Stimulated activated CD4-positive, alpha-beta T cell treated with anti-CD3 and anti-CD28 coated beads, Interleukin-15, amount 100 ng/mL, for 1 hour (primary cell): ENCODE data around the gene PIM1.
A peak's percentile ranks its signal among the peaks of the same experiment; 100 is the strongest.
"Not testable (repeated sequence)": the region's sequence is repeated elsewhere in the genome, so short reads cannot be mapped to it uniquely, and the experiment has no call there.

Source experiments
- DNase-seq, 2 donors: peaks; one replicate each; pipeline ENCODE4 v3.0.0-alpha.2; 2020; ENCODE audit warnings: low read depth in 1 of 2, low spot score in 1 of 2

The PIM1 gene

DNA sequence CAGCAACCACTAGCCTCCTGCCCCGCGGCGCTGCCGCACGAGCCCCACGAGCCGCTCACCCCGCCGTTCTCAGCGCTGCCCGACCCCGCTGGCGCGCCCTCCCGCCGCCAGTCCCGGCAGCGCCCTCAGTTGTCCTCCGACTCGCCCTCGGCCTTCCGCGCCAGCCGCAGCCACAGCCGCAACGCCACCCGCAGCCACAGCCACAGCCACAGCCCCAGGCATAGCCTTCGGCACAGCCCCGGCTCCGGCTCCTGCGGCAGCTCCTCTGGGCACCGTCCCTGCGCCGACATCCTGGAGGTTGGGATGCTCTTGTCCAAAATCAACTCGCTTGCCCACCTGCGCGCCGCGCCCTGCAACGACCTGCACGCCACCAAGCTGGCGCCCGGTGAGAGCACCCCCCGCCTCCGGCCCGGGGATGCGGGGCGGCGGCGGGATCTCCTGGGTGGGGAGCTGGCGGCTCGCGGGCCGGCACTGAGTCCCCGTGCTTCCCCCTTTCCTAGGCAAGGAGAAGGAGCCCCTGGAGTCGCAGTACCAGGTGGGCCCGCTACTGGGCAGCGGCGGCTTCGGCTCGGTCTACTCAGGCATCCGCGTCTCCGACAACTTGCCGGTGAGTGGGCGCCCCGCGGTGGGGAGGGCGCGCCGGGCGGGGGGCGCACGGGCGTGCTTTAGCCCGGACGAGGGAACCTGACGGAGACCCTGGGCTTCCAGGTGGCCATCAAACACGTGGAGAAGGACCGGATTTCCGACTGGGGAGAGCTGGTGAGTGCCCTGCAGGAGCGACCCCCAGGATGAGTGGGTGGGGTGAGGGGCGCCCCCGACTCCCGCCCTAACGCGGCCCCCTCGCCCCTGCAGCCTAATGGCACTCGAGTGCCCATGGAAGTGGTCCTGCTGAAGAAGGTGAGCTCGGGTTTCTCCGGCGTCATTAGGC is 585 bp downstream of the PIM1 start:
- peak in 1 of 2 donors; percentile 20 for DNase-seq

DNA sequence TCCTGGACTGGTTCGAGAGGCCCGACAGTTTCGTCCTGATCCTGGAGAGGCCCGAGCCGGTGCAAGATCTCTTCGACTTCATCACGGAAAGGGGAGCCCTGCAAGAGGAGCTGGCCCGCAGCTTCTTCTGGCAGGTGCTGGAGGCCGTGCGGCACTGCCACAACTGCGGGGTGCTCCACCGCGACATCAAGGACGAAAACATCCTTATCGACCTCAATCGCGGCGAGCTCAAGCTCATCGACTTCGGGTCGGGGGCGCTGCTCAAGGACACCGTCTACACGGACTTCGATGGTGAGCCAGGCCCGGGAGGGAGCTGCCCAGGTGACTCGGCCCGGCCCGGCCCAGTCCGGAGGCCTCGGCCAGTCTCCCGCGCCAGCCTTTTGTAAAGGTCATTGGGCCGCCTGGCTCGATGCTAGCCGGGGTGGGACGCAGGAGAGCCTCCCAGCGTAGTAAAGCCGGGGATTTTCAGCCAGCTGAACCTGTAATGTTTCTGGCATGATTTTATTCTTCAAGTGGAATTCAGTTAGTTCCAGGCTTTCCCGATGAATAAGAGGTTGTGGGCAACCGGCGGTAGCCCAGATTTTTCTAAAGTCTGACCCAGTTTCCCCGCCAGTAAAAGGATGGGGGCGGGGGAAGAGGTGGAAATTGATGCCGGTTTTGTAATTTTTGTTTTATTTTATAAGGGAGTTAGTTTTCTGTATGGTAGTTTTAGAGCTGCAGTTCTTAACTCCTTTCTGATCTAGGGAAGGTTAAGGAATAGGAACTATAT is 1.4 kb downstream of the PIM1 start:
- DNase-seq: no peak

DNA sequence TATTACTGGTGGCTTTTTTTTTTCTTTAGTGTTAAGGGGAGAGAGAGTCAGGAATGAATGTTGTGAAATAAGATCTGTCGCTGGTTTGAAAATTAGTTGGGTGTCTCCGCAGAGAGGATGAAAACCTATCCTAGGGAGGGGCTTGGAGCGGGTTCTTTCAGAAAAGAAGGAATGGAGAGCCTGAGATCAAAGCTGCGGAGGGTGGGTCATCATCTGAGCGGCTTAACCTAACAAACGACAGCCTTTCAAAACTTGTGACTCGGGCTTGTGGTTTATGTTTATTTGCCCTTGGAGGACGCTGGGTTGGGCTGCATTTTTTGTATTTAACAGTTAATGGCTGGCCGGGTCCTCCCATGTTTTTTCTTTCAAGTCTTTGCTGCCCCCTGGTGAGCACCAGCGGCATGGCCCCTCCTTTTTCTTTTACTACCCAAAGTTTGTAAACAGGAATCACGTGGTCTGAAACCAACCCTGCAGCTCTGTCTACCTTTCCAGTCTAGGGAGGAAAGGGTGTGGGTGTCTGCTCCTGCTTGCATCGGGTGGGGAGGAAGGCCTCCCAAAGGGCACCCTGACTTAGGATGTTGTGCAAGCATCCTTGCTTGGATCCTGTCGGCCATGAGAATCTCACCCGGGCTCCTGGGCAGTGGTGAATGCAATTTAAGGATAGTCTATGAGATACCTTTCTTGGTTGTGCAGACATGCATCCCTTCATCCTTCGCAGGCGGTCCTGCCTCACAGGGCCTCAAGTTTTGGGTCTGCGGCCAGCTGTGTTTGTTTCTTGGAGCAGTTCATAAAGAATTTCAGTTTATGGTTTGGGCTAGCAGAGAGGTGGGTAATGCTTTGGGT is 2.2 kb downstream of the PIM1 start:
- peak; percentile 71 to 84 for DNase-seq

DNA sequence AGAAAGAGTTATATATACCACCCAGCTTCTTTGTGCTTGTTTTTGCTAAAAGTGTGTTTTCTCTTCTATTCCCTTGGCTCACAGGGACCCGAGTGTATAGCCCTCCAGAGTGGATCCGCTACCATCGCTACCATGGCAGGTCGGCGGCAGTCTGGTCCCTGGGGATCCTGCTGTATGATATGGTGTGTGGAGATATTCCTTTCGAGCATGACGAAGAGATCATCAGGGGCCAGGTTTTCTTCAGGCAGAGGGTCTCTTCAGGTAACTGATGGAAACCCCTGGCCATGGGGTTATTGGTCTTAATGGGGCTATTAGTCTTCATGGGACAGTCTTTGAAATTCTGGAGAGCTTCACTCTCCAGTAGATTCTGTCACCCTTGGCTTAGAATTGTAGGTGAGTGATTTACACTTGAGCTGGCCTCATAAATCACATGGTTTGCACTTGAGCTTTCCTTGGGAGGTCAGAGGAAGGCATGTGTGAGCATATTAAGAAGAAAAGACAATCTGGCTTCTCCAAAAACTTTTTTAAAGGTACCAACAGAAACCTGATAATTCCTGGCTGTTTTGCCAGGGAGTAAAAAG is 3.0 kb downstream of the PIM1 start:
- DNase-seq: no peak

DNA sequence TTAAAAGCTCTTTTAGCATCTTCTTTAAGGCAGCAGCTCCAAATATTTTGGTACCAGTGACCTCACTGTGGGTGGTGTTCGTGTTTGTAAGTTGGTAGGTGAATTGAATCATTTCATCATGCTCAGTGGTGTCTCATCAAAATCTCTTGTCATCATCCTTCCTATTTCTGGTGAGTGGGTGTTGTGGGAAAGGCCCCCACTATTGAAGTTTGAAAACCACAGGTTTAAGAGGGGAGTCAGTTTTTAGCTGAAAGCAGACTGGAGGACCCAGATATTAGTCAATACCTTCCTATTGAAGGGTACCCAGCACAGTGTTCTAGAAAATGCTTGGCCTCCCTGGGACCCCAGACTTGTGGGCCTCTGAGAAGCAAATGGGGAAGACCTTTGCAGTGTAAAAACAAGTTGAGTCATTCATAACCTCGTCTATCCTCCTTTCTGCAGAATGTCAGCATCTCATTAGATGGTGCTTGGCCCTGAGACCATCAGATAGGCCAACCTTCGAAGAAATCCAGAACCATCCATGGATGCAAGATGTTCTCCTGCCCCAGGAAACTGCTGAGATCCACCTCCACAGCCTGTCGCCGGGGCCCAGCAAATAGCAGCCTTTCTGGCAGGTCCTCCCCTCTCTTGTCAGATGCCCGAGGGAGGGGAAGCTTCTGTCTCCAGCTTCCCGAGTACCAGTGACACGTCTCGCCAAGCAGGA is 3.7 kb downstream of the PIM1 start:
- no peak for DNase-seq

DNA sequence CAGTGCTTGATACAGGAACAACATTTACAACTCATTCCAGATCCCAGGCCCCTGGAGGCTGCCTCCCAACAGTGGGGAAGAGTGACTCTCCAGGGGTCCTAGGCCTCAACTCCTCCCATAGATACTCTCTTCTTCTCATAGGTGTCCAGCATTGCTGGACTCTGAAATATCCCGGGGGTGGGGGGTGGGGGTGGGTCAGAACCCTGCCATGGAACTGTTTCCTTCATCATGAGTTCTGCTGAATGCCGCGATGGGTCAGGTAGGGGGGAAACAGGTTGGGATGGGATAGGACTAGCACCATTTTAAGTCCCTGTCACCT is 4.2 kb downstream of the PIM1 start:
- DNase-seq: no peak

DNA sequence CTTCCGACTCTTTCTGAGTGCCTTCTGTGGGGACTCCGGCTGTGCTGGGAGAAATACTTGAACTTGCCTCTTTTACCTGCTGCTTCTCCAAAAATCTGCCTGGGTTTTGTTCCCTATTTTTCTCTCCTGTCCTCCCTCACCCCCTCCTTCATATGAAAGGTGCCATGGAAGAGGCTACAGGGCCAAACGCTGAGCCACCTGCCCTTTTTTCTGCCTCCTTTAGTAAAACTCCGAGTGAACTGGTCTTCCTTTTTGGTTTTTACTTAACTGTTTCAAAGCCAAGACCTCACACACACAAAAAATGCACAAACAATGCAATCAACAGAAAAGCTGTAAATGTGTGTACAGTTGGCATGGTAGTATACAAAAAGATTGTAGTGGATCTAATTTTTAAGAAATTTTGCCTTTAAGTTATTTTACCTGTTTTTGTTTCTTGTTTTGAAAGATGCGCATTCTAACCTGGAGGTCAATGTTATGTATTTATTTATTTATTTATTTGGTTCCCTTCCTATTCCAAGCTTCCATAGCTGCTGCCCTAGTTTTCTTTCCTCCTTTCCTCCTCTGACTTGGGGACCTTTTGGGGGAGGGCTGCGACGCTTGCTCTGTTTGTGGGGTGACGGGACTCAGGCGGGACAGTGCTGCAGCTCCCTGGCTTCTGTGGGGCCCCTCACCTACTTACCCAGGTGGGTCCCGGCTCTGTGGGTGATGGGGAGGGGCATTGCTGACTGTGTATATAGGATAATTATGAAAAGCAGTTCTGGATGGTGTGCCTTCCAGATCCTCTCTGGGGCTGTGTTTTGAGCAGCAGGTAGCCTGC is 4.8 kb downstream of the PIM1 start:
- DNase-seq: no peak

DNA sequence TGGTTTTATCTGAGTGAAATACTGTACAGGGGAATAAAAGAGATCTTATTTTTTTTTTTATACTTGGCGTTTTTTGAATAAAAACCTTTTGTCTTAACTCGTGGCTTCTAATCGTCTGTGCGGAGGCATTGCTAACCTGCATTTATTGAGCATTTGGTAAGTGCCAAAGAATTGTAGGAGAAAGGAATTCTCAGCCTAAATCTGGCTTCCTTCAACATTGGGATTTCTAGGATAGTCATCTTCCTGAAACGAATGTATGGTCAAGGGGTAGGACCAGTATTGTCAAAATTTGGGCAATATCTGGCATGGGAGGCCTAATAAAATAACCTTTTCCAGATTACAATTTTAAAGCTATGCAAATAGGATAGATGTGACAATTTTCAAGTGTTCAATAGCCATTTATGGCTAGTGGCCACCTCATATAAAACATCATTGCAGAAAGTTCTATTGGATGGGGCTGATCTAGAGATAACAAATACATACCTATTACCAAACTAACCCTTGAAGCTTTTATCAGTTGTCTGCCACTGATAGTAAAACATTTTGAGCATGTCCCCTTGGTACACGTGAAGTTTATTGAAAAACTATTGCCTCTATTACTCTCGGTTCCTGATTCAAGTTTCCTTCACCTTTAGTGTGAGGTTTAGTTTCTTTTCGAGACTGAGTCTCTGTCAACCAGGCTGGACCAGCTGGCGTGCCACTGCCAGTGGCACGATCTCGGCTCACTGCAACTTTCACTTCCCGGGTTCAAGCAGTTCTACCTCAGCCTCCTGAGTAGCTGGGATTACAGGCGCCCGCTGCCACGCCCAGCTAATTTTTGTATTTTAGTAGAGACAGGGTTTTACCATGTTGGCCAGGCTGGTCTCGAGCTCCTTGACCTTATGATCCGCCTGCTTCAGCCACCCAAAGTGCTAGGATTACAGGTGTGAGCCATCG is 5.6 kb downstream of the PIM1 start:
- no peak for DNase-seq

DNA sequence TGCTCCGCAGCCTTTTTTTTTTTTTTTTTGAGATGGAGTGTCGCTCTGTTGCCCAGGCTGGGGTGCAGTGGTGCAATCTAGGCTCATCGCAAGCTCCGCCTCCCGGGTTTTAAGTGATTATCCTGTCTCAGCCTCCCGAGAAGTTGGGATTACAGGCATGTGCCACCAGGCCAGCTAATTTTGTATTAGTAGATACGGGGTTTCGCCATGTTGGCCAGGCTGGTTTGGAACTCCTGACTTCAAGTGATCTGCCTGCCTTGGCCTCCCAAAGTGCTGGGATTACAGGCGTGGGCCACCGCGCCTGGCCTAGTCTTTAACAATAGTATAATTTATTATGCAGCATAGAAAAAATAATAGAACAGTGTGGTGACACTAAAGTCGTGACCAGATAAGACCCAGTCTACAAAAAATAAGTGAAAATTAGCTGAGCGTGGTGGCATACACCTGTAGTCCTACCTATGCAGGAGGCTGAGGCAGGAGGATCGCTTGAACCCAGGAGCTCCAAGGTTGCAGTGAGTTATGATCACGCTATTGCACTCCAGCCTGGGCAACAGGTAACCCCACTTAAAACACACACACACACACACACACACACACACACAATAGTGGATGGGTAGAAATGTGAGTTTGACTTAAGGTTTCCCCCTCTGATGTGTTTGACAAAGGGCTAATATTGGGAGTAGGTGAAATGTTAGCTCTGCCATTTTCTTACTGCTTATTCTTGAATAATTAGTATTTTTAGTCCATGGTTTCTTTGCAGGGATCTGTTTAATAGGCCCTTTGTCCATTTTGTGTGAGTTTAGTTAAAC is 6.5 kb downstream of the PIM1 start:
- no peak for DNase-seq

DNA sequence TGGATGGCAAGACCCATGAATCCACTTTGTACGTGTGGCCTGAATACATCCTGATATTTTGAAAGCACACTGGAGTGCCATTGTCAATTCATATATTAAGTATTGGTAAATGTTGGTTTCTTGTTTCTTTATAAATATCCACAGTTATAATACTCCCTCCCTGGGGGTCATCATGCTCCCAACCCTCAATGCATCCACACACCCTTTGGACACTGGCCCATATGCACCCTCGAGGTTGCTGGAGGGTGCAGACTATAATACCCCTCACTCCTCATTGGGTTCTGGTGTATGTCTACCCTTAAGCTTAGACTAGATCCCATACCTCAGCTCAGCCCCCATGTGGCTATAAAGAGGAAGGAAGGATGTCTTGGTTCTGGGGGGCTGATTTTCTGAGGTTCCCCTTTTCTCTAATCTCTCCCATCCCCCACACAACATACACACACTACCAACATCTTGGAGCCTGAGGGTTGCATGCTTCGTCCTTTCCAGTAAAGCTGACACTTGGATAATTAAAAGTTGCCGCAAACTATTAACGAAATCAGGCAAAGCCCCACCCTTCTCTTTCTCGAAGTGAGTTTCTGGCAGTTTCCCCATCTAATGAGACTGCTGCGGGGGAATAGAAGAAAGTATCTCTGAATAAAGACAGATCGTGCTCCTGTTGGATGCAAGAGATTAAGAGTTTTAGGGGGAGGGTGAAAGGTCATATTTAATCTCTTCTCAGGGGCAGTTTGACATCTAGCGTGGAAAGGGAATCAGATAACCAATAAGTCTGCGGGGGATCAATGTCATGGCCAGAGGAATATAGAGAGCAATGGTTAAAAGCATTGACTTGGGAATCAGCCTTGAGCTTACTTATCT is 7.4 kb downstream of the PIM1 start:
- DNase-seq: no peak

DNA sequence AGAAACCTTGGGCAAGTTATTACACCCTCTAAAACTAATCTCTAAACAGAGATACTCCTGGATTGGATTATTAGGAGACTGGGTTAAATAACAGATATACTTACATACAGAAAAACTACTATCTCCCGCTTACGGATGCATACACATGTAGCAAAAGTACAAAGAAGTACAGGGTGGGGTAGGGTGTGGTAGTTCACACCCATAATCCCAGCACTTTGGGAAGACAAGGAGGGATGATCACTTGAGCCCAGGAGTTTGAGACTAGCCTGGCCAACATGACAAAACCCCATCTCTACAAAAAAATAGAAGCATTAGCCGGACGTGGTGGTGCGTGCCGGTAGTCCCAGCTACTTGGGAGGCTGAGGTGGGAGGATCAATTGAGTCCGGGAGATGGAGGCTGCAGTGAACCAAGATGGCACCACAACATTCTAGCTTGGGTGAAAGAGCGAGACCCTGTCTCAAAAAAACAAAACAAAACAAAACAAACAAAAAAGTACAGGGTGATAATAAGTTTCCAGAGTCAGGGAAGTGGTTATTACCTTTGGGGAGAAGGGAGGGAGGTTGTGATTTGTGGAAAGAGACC is 8.1 kb downstream of the PIM1 start:
- no peak for DNase-seq

DNA sequence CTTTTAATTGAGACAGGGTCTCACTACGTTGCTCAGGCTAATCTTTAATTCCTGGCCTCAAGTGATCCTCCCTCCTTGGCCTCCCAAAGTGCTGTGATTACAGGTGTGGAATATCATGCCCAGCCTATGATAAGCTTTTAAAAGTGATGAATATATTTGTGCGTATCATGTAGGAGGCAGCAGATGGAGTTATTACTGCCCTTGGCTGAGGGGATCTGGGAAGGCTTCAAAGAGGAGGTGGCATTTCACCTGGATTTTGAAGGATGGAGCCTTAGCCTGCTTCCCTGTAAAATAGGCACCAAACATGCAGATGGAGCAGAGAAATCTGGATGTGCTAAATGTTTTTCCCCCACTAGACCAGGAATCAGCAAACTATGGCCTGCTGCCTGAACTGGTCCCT is 10.1 kb downstream of the PIM1 start:
- DNase-seq: no peak

DNA sequence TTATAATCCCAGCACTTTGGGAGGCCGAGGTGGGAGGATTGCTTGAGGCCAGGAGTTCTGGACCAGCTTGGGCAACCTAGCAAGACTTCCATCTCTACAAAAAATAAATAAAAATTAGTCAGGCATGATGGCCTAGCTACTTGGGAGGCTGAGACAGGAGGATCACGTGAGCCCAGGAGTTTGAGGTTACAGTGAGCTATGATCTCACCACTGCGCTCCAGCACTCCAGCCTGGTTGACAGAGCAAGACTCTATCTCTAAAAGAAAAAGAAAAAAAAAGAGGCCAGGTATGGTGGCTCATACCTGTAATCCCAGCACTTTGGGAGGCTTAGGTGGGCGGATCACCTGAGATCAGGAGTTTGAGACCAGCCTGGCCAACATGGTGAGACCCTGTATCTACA is 10.7 kb downstream of the PIM1 start:
- DNase-seq: not testable (repeated sequence)

DNA sequence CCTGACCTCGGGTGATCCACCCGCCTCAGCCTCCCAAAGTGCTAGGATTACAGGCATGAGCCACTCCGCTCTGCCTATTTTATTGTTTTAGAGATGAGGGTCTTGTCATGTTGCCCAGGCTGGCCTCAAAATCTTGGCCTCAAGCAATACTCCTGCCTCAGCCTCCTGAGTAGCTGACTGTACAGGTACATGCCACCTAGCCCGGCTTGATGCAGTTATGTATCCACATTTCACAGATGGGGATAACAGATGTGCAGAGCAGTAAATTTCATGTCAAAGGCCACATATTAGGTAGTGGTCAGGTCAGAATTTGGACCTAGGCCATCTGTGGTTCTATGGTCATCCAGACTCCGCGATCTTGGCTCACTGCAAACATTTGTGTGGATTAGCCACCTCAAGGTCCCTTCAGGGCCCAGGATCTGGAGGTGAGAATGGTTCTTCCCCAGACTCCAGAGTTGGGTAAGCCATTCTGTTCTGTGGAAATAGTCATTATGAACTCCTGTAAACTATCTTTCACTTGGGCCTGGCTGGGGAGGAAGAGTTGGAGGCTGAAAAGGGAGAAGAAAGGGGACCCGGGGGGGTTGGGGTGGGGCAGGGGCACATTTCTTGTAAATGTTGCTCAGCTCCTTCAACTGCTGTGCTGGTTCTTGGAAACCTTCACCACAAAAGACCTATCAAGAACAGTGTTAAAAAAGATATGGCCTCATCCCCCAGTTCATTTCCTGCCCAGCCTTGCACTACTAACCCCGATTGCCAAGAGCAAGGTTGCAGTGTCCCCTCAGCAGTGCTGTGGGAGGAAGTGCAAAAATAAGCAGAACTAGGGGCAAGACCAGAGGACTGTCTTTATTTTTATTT is 13.0 kb downstream of the PIM1 start:
- DNase-seq: peak in 1 of 2 donors; percentile 36

DNA sequence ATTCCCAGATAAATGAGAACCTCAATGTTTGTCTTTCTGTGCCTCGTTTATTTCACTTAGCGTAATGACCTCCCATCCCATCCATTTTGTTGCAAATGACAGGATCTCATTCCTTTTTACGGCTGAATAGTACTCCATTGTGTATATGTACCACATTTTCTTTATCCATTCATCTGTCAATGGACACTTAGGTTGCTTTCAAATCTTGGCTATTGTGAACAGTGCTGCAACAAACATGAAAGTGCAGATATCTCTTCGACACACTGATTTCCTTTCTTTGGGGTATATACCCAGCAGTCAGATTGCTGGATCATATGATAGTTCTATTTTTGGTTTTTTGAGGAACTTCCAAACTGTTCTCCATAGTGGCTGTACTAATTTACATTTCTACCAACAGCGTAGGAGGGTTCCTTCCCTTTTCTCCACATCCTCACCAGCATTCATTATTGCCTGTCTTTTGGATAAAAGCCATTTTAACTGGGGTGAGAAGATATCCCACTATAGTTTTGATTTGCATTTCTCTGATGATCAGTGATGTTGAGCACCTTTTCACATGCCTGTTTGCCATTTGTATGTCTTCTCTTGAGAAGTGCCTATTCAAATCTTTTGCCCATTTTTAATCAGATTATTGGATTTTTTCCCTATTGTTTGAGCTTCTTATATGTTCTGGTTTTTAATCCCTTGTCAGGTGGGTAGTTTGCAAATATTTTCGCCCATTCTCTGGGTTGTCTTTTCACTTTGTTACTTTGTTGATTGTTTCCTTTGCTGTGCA is 16.2 kb downstream of the PIM1 start:
- not testable (repeated sequence) for DNase-seq
